ENCODE results near the gene MIEN1.

DNA sequence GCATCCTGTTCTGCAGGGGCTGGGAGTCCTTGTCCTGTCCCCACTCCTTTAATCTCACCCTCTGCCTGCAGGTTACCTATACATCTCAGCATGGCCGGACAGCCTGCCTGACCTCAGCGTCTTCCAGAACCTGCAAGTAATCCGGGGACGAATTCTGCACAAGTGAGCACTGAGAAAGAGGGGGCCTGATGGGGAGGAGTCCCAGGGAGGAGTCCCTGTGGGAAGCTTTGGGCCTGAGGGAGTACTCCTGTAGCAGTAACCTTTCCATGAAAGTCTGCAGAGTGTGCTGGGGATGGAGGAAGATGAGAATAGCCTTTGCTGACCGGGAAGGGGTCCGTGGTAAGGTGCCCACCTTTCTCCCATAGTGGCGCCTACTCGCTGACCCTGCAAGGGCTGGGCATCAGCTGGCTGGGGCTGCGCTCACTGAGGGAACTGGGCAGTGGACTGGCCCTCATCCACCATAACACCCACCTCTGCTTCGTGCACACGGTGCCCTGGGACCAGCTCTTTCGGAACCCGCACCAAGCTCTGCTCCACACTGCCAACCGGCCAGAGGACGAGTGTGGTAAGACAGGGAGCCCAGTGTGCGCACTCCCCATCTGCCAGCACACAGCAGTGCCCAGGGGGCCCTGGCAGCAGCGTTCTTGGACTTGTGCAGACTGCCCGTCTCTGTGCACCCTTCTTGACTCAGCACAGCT lies 14.8 kb downstream of the MIEN1 start:
- TF ChIP-seq, protein P1, sequence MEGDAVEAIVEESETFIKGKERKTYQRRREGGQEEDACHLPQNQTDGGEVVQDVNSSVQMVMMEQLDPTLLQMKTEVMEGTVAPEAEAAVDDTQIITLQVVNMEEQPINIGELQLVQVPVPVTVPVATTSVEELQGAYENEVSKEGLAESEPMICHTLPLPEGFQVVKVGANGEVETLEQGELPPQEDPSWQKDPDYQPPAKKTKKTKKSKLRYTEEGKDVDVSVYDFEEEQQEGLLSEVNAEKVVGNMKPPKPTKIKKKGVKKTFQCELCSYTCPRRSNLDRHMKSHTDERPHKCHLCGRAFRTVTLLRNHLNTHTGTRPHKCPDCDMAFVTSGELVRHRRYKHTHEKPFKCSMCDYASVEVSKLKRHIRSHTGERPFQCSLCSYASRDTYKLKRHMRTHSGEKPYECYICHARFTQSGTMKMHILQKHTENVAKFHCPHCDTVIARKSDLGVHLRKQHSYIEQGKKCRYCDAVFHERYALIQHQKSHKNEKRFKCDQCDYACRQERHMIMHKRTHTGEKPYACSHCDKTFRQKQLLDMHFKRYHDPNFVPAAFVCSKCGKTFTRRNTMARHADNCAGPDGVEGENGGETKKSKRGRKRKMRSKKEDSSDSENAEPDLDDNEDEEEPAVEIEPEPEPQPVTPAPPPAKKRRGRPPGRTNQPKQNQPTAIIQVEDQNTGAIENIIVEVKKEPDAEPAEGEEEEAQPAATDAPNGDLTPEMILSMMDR (IDR thresholded peaks at IDR 0.05) = no peak
- TF ChIP-seq ZNF121 (CRISPR knock-in tag; IDR thresholded peaks at IDR 0.05) (no peak), FOXJ3 (CRISPR knock-in tag; IDR thresholded peaks at IDR 0.05; ENCODE audit: borderline replicate concordance) (no peak), FOXP1 (CRISPR knock-in tag; IDR thresholded peaks at IDR 0.05; ENCODE audit: borderline replicate concordance) (no peak), TCF7 (CRISPR knock-in tag; IDR thresholded peaks at IDR 0.05; ENCODE audit: low read depth) (no peak)
- TF ChIP-seq, protein P2, sequence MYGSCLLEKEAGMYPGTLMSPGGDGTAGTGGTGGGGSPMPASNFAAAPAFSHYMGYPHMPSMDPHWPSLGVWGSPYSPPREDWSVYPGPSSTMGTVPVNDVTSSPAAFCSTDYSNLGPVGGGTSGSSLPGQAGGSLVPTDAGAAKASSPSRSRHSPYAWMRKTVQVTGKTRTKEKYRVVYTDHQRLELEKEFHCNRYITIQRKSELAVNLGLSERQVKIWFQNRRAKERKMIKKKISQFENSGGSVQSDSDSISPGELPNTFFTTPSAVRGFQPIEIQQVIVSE (CRISPR knock-in tag; IDR thresholded peaks at IDR 0.05; ENCODE audit: borderline replicate concordance) = no peak
- TF ChIP-seq, protein P3, sequence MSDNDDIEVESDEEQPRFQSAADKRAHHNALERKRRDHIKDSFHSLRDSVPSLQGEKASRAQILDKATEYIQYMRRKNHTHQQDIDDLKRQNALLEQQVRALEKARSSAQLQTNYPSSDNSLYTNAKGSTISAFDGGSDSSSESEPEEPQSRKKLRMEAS (CRISPR knock-in tag; IDR thresholded peaks at IDR 0.05) = no peak
- TF ChIP-seq, protein P4, sequence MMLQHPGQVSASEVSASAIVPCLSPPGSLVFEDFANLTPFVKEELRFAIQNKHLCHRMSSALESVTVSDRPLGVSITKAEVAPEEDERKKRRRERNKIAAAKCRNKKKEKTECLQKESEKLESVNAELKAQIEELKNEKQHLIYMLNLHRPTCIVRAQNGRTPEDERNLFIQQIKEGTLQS (CRISPR knock-in tag; conservative IDR thresholded peaks at IDR 0.05) = no peak
- TF ChIP-seq, protein P5, sequence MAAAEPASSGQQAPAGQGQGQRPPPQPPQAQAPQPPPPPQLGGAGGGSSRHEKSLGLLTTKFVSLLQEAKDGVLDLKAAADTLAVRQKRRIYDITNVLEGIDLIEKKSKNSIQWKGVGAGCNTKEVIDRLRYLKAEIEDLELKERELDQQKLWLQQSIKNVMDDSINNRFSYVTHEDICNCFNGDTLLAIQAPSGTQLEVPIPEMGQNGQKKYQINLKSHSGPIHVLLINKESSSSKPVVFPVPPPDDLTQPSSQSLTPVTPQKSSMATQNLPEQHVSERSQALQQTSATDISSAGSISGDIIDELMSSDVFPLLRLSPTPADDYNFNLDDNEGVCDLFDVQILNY (CRISPR knock-in tag; IDR thresholded peaks at IDR 0.05) = no peak

All from WTC11 (cell line).